ENCODE measurements around the gene RAB3GAP2.
"Not testable (repeated sequence)": the region's sequence is repeated elsewhere in the genome, so short reads cannot be mapped to it uniquely, and the experiment has no call there.

RAB3GAP2 gene

GRCh38 chr1:220198186-220199005, 73.9 kb downstream of the RAB3GAP2 start:
- DNase-seq, result no peak

- DNase-seq, result no peak
Measured at GRCh38 chr1:220195701-220196100, 76.6 kb downstream of the RAB3GAP2 start.

- DNase-seq, result no peak
Measured at GRCh38 chr1:220189750-220190347, 82.4 kb downstream of the RAB3GAP2 start.

GRCh38 chr1:220188538-220188937, 83.7 kb downstream of the RAB3GAP2 start:
- DNase-seq, result no peak

- DNase-seq, result no peak
Measured at GRCh38 chr1:220186752-220187151, 85.5 kb downstream of the RAB3GAP2 start.

GRCh38 chr1:220184506-220184905, 87.7 kb downstream of the RAB3GAP2 start:
- DNase-seq, result no peak

- DNase-seq, result no peak
Measured at GRCh38 chr1:220182656-220183055, 89.6 kb downstream of the RAB3GAP2 start.

GRCh38 chr1:220182111-220182510, 90.1 kb downstream of the RAB3GAP2 start:
- no peak for DNase-seq

- no peak for DNase-seq
Measured at GRCh38 chr1:220176540-220176939, 95.7 kb downstream of the RAB3GAP2 start.

- DNase-seq, result no peak
Measured at GRCh38 chr1:220170836-220171526, 101.3 kb downstream of the RAB3GAP2 start.

GRCh38 chr1:220169887-220170286, 102.4 kb downstream of the RAB3GAP2 start:
- not testable (repeated sequence) for DNase-seq

- DNase-seq, result no peak
Measured at GRCh38 chr1:220166853-220167252, 105.4 kb downstream of the RAB3GAP2 start.

GRCh38 chr1:220164517-220164916, 107.7 kb downstream of the RAB3GAP2 start:
- no peak for DNase-seq

- DNase-seq, result no peak
Measured at GRCh38 chr1:220164116-220164515, 108.1 kb downstream of the RAB3GAP2 start.

- no peak for DNase-seq
Measured at GRCh38 chr1:220160027-220160426, 112.2 kb downstream of the RAB3GAP2 start.

GRCh38 chr1:220159041-220159440, 113.2 kb downstream of the RAB3GAP2 start:
- DNase-seq, result no peak

GRCh38 chr1:220158530-220158929, 113.7 kb downstream of the RAB3GAP2 start:
- not testable (repeated sequence) for DNase-seq

GRCh38 chr1:220157738-220158137, 114.5 kb downstream of the RAB3GAP2 start:
- no peak for DNase-seq

- no peak for DNase-seq
Measured at GRCh38 chr1:220156620-220157146, 115.6 kb downstream of the RAB3GAP2 start.

GRCh38 chr1:220153147-220153546, 119.1 kb downstream of the RAB3GAP2 start:
- DNase-seq, result no peak

GRCh38 chr1:220151454-220151853, 120.8 kb downstream of the RAB3GAP2 start:
- no peak for DNase-seq

- DNase-seq, result no peak
Measured at GRCh38 chr1:220149742-220150141, 122.5 kb downstream of the RAB3GAP2 start.

- no peak for DNase-seq
Measured at GRCh38 chr1:220144051-220144450, 128.2 kb downstream of the RAB3GAP2 start.

- DNase-seq, result no peak
Measured at GRCh38 chr1:220139966-220140365, 132.3 kb downstream of the RAB3GAP2 start.
